Vagina (tissue), 2 donors: ENCODE results near the gene PGR.

Experiments
- POLR2AphosphoS5 ChIP-seq, 2 donors: sonication (generic); formaldehyde crosslinking; IDR thresholded peaks; one replicate each; pipeline ENCODE4 v1.9.0; 2017; ENCODE audit warnings: antibody characterized with exemption in 2 of 2, mild to moderate bottlenecking in 2 of 2, low read depth in 1 of 2; ENCODE audit not compliant: insufficient read depth in 1 of 2
- TF ChIP-seq, protein P1 (sequence below), 3 experiments: fragments of 450-650 bp in 2 of 3; fragments of 200-600 bp in 1 of 3; sonication (generic) in 1 of 3; IDR thresholded peaks; one replicate each; pipeline ENCODE4 v1.5.1; 2017 to 2019; ENCODE audit warnings: antibody characterized with exemption in 3 of 3, mild to moderate bottlenecking in 2 of 3, moderate library complexity in 2 of 3

DNA sequence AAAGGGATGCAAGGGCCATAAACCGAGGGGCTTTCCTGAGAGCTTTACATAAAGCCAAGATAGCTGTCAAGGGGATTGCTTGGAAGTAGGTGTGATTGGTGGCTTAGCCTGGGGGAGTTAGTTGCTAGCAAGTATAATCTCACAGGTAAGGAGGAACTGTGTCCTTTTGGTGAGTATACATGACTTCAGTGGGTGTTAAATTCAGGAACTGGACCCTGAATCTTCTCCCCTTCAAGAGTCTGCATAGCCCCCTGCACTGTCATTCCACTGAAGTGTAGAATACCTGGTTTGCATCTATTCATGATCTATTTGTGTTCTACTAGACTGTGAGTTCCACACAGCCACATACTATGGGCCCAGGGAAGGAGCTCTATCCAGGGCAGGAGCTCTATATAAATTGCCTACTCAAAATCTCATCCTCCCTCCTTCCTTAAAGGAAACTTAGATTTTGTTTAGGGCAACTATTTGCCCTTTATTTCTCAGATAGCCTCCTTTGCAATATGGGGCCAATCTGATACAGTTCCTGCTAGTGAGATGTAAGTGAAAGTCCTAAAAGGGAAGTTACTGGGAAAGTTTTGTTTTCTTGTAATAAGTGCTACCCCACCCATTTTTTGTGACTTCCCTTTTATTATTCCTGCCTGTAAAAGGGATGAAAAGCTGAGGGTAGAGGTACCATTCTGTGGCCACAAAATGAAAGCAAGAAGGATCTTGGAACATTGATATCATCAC is 120.5 kb downstream of the PGR start:
- TF ChIP-seq, protein P1, sequence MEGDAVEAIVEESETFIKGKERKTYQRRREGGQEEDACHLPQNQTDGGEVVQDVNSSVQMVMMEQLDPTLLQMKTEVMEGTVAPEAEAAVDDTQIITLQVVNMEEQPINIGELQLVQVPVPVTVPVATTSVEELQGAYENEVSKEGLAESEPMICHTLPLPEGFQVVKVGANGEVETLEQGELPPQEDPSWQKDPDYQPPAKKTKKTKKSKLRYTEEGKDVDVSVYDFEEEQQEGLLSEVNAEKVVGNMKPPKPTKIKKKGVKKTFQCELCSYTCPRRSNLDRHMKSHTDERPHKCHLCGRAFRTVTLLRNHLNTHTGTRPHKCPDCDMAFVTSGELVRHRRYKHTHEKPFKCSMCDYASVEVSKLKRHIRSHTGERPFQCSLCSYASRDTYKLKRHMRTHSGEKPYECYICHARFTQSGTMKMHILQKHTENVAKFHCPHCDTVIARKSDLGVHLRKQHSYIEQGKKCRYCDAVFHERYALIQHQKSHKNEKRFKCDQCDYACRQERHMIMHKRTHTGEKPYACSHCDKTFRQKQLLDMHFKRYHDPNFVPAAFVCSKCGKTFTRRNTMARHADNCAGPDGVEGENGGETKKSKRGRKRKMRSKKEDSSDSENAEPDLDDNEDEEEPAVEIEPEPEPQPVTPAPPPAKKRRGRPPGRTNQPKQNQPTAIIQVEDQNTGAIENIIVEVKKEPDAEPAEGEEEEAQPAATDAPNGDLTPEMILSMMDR (IDR thresholded peaks at IDR 0.05), result no peak
- TF ChIP-seq POLR2AphosphoS5 (IDR thresholded peaks at IDR 0.05; ENCODE audit: insufficient read depth in 1 of 2, low read depth in 1 of 2), result no peak
